Endothelial cell (in vitro differentiated cells): ENCODE data around the gene SRCAP. TPM values are rescaled to one million over a fixed set of nuclear protein-coding genes. Genes with fewer than 3 reads are reported as not detected.

Experiments used
- DNase-seq: peaks from one replicate; pipeline ENCODE4 v3.0.0; 2021; ENCODE audit warnings: low spot score
- H3K27ac Mint-ChIP-seq: one replicate; pipeline ENCODE4 v1.8.0; 2021; ENCODE audit warnings: mixed read lengths, inconsistent platforms; ENCODE audit not compliant: unreplicated experiment
- H3K27me3 Mint-ChIP-seq: one replicate; pipeline ENCODE4 v1.8.0; 2021; ENCODE audit warnings: mild to moderate bottlenecking, moderate library complexity, mixed read lengths, inconsistent platforms; ENCODE audit not compliant: unreplicated experiment
- H3K36me3 Mint-ChIP-seq: one replicate; pipeline ENCODE4 v1.8.0; 2021; ENCODE audit warnings: mild to moderate bottlenecking, low read depth, mixed read lengths, inconsistent platforms; ENCODE audit not compliant: unreplicated experiment
- H3K4me1 Mint-ChIP-seq: one replicate; pipeline ENCODE4 v1.8.0; 2021; ENCODE audit warnings: mild to moderate bottlenecking, mixed read lengths, inconsistent platforms; ENCODE audit not compliant: unreplicated experiment
- H3K4me3 Mint-ChIP-seq: one replicate; pipeline ENCODE4 v1.8.0; 2021; ENCODE audit warnings: mild to moderate bottlenecking, mixed read lengths, inconsistent platforms; ENCODE audit not compliant: unreplicated experiment
- H3K9me3 Mint-ChIP-seq: one replicate; pipeline ENCODE4 v1.8.0; 2021; ENCODE audit warnings: mixed read lengths, inconsistent platforms; ENCODE audit not compliant: unreplicated experiment
- CTCF ChIP-seq: fragments of 200-600 bp; sonication (generic); IDR thresholded peaks from one replicate; pipeline ENCODE4 v1.5.0; 2021; ENCODE audit warnings: antibody characterized with exemption; ENCODE audit not compliant: unreplicated experiment
- total RNA-seq: library from RNA; stranded (reverse); fragmentation: NEBNext Ultra II Directional; extraction: Animal tissue kit (Norgen Biotek cat#: 25700); gene quantifications from one replicate; pipeline ENCODE4 v1.2.1, GENCODE V29; 2021; ENCODE audit not compliant: unreplicated experiment

SRCAP gene
- total RNA-seq, 1 donor from 2014 or later, result 62.2 TPM

DNA sequence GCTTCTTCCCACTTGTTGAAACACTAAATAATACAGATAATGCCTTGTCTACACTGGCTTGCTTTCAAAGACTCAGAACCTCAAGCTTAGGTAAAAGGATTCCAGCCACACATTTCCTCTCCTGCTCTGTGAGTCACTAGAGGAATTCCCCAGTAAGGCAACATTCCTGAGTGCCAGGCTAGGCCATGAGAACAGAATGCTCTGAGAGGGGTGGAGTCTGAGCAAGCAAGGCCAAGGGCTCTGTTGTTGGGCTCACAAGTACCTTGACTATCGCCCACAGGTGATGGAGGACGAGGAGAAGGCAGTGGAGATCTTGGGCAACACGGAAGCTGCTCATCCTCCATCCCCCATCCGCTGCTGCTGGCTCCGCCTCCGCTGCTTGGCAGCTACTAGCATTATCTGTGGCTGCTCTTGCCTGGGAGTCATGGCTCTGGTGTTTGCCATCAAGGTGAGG, 42.5 kb downstream of the SRCAP start:
- no peak for TF ChIP-seq CTCF
- H3K27ac Mint-ChIP-seq, result peak overlapping the region; percentile 65
- H3K9me3 Mint-ChIP-seq, result no peaks in the 10 kb centered on the region
- peaks cover 7% of the 10 kb centered on the region for H3K4me1 Mint-ChIP-seq
- no peak for DNase-seq
- H3K4me3 Mint-ChIP-seq, result peak overlapping the region; percentile 26
- H3K27me3 Mint-ChIP-seq, result peaks cover 6% of the 10 kb centered on the region
- peaks cover 43% of the 10 kb centered on the region for H3K36me3 Mint-ChIP-seq

DNA sequence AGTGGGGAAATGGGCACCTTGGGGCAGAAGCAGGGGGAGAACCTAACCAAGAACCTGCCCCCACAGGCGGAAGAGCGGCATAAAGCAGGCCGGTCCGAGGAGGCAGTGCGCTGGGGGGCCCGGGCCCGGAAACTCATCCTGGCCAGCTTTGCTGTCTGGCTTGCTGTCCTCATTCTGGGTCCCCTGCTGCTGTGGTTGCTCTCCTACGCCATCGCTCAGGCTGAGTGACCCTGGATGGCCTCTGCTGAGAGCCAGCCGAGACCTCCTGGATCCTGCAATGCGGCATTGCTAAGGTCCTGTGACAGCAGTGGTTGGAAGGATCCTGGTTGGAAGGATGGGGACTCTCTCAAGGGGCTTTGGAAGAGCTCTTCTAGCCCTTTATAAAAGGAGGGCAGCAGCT, 44.7 kb downstream of the SRCAP start:
- peaks cover 9% of the 10 kb centered on the region for H3K27me3 Mint-ChIP-seq
- DNase-seq, result no peak
- no peak for TF ChIP-seq CTCF
- peak overlapping the region; percentile 15 for H3K27ac Mint-ChIP-seq
- no peaks in the 10 kb centered on the region for H3K9me3 Mint-ChIP-seq
- H3K4me1 Mint-ChIP-seq, result peaks cover 3% of the 10 kb centered on the region
- peaks cover 32% of the 10 kb centered on the region for H3K36me3 Mint-ChIP-seq
- peak overlapping the region; percentile 5 for H3K4me3 Mint-ChIP-seq

DNA sequence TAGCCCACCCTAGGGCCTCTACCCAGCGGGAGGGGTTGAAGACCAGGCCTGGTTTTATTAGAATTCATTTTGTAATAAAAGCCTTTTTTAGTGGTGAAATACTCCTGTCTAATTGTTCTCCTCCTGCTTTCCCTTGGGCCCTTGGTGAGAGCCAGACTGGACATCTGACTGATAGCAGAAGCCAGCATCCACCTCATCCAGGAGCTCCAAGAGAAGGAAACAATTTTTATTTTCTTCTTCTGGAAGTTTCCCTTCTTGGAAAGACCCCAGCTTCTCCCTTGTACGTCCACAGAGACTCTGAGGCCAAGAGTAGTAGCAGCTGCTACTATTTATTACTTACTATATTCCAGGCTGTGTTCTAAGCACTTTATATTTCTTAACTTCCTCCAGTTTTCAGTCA, 45.2 kb downstream of the SRCAP start:
- Mint-ChIP-seq H3K9me3 (no peaks in the 10 kb centered on the region), H3K4me1 (peaks cover 6% of the 10 kb centered on the region), H3K27me3 (peaks cover 9% of the 10 kb centered on the region), H3K36me3 (peaks cover 33% of the 10 kb centered on the region), H3K27ac (no peak overlapping the region), H3K4me3 (no peak overlapping the region)
- no peak for DNase-seq
- TF ChIP-seq CTCF, result no peak

GRCh38 chr16:30745082-30745481, 46.1 kb downstream of the SRCAP start:
- H3K9me3 Mint-ChIP-seq, result no peaks in the 10 kb centered on the region
- H3K27ac Mint-ChIP-seq, result no peak overlapping the region
- H3K36me3 Mint-ChIP-seq, result peaks cover 39% of the 10 kb centered on the region
- H3K4me1 Mint-ChIP-seq, result peaks cover 12% of the 10 kb centered on the region
- no peak for TF ChIP-seq CTCF
- DNase-seq, result no peak
- peaks cover 10% of the 10 kb centered on the region for H3K27me3 Mint-ChIP-seq
- peak overlapping the region; percentile 43 for H3K4me3 Mint-ChIP-seq

DNA sequence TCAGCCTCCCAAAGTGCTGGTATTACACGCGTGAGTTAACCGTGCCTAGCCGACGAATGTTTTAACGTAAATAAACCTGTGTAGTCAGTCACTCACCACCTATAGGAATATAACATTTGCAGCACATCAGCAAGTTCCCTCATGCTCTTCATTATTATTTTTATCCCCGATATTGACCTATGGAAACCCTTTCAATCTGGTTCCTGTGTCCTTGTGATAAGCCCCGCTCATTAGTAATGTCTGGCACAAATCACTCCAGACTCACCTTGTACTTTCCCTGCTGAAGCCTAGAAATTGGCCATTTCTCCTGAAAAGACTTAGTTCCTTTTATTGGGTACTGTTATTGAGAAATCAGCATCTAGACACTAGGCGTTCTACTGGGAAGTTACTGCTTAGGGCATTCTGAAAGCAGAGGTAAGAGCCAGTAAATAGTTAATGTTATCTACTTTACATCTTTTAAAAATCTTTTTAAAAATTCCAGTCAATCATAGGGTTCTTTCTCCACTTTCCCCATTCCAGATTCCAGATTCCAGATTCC, 47.7 kb downstream of the SRCAP start:
- Mint-ChIP-seq H3K9me3 (no peaks in the 10 kb centered on the region), H3K36me3 (peaks cover 33% of the 10 kb centered on the region), H3K4me3 (peak overlapping the region; percentile 88), H3K4me1 (peaks cover 12% of the 10 kb centered on the region), H3K27me3 (peaks cover 6% of the 10 kb centered on the region), H3K27ac (no peak overlapping the region)
- DNase-seq, result no peak
- no peak for TF ChIP-seq CTCF
